GM08714 (cell line): ENCODE measurements around the gene IL12RB2.

Experiments
- H3K4me3 ChIP-seq: fragments of 200-500 bp; sonication (Bioruptor generic); 2 replicates; pipeline ENCODE4 v1.5.1; 2014; ENCODE audit warnings: mild to moderate bottlenecking, low read length, inconsistent platforms
- ZNF274 ChIP-seq: IDR thresholded peaks from 2 replicates; pipeline ENCODE4 v1.6.1; 2012; ENCODE audit warnings: mild to moderate bottlenecking, low read depth, low read length

Gene IL12RB2

GRCh38 chr1:67294836-67295617 lies 12.6 kb upstream of the IL12RB2 start:
- no peak for TF ChIP-seq ZNF274
- H3K4me3 ChIP-seq, result no peak overlapping the region

GRCh38 chr1:67298762-67299161 lies 8.9 kb upstream of the IL12RB2 start:
- TF ChIP-seq ZNF274, result no peak
- no peak overlapping the region for H3K4me3 ChIP-seq

DNA sequence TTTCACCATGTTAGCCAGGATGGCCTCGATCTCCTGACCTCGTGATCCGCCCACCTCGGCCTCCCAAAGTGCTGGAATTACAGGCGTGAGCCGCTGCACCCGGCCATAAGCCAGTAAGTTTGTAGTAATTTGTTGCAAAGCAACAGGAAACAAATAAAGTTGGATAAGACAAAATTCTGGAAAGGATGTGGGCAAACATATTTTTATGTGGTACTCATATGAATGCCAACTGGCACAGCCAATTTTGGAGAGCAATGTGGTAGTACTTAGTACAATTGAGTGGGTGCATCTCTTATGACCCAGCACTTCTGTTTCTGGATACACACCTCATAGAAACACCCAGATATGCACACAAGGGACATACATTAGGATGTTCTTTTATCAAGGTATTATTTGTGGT lies 8.4 kb upstream of the IL12RB2 start:
- no peak for TF ChIP-seq ZNF274
- H3K4me3 ChIP-seq, result no peak overlapping the region

DNA sequence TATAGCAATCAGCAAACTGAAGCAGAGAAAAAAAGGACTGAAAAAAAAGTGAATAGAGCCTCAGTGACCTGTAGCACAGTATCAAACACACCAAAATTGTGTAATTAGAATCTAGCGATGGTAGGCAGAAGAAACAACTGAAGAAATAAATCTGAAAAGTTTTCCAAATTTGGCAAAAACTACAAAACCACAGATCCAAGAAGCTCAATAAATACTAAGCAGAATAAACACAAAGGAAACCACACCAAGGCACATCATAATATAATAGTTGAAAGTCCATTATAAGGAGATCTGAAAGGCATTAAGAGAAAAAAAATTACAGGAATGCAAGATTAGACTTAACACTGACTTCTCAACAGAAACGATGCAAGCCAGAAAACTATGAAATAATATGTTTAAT lies 7.1 kb upstream of the IL12RB2 start:
- no peak for TF ChIP-seq ZNF274
- no peak overlapping the region for H3K4me3 ChIP-seq

GRCh38 chr1:67304023-67304422 lies 3.6 kb upstream of the IL12RB2 start:
- no peak overlapping the region for H3K4me3 ChIP-seq
- no peak for TF ChIP-seq ZNF274

DNA sequence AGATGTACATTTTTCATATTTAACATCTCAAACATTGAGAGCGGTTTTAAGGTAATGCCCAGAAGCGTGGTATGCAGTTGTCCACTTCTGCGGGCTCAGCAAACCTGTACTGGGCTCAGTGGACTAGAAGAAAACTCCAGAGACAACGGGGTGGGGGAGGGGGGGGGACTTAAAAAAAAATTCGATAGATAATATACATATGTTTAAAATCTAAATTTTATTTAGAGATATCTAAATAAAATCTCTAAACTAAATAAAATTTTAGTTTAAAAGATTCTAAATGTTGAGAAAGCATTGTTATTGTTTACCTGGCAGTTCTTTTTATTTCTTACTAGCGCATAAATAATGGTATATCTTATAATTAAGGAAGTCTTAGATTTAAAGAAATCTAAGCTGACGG lies 1.1 kb upstream of the IL12RB2 start:
- no peak for TF ChIP-seq ZNF274
- H3K4me3 ChIP-seq, result no peak overlapping the region

DNA sequence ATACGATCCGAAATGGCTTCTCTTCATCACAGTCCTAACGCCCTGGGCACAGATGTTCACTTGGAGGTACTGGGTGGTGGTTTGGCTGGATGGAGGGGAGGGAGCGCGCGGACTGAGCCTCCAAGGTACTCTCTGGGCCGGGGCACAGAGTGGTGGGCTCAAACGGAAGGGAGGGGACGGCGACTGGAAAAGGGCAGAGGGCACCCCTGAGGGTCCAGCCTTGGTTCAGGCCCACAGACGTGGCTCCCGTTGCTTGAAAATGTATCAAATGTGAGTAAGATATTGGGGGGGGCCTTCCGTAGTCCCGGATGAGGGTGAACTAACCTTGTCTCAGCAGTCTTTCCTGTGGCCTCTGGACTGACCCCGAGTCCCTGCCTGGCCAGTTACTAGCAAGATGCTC lies 463 bp downstream of the IL12RB2 start:
- TF ChIP-seq ZNF274, result no peak
- H3K4me3 ChIP-seq, result no peak overlapping the region; the same call in 1 of the 2 replicates

GRCh38 chr1:67312615-67313014 lies 4.9 kb downstream of the IL12RB2 start:
- no peak for TF ChIP-seq ZNF274
- no peak overlapping the region for H3K4me3 ChIP-seq

GRCh38 chr1:67313934-67314671 lies 6.4 kb downstream of the IL12RB2 start:
- TF ChIP-seq ZNF274, result no peak
- H3K4me3 ChIP-seq, result no peak overlapping the region

- TF ChIP-seq ZNF274, result no peak
- H3K4me3 ChIP-seq, result no peak overlapping the region
Observed at GRCh38 chr1:67314696-67315095, 7.0 kb downstream of the IL12RB2 start.

DNA sequence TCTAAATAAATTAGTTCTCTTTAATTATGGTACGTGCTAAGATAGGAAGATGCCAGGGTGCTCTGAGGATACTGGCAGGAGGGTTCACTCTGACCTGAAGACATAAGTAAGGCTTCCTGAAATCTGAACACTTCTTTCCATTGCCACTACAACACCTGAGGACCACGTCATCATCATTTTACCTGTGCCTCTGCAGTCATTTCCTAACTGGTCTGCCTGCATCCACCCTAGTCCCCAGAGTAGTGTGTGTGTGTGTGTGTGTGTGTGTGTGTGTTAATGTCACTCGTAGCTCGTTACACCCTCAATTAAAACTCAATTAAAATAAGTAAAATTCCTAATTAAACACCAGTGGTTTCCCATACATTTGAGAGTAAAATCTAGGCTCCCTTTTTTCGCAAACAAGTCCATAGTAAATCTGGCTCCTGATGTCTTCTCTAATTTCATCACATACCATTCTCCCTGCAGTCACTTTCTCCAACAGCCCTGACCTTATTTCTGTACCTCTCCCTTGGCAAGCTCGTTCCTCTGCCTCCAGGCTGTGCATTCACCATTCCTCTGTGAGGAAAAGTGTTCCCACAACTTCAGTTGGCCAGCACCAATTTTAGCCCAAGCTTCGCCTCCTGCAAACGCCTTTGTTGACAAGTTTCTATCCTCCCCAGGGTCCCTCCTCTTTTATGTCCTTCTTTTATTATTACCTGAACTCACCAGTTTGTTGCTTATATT lies 8.7 kb downstream of the IL12RB2 start:
- TF ChIP-seq ZNF274, result no peak
- no peak overlapping the region for H3K4me3 ChIP-seq

DNA sequence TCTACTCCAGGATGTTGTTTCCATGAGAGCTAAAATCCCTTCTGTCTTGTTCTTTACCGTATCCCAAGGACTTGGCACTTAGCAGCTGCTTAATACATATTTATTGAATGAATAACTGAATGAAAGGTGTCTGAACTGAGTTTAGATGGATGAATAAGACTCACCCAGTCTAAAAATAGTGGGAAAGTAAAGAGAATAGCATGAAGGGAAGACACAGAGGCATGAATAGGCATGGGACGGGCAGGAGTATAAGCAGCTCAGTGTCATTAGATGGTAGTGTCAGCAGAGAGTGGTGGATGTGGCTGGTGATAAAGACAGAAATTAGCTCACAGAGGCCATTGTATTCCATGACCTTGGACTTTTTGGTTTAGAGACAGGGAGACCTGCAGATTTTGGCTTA lies 9.2 kb downstream of the IL12RB2 start:
- no peak overlapping the region for H3K4me3 ChIP-seq
- TF ChIP-seq ZNF274, result no peak

DNA sequence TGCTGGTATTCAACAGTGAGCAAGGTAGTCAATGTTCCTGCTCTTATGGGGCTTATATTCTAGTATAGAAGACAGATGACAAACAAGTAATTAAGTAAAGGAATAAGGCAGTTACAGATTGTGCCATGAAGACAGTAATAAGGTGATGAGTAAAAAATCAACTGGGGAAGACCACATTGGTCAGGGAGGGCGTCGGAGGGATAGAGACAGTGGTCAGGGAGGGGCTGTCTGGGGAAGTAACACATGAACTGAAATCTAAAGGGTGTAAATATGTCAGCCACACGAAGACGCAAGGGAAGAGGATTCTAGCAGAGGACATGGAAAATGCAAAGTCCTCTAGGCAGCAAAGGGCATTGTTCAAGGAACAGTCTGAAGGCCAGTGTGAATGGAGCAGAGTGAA lies 10.1 kb downstream of the IL12RB2 start:
- no peak overlapping the region for H3K4me3 ChIP-seq
- TF ChIP-seq ZNF274, result no peak

- no peak overlapping the region for H3K4me3 ChIP-seq
- no peak for TF ChIP-seq ZNF274
Observed at GRCh38 chr1:67322442-67322841, 14.8 kb downstream of the IL12RB2 start.

- H3K4me3 ChIP-seq, result no peak overlapping the region
- no peak for TF ChIP-seq ZNF274
Observed at GRCh38 chr1:67323087-67323486, 15.4 kb downstream of the IL12RB2 start.
